GM21825 (cell line): ENCODE data around the gene HRH4.

ENCODE experiments used
- ATAC-seq: cut with Tn5 transposase; IDR thresholded peaks from one replicate; pipeline ENCODE4 v1.9.1; 2021; ENCODE audit warnings: mild to moderate bottlenecking, moderate library complexity; ENCODE audit not compliant: unreplicated experiment

HRH4 gene

GRCh38 chr18:24504401-24504800, 44.0 kb downstream of the HRH4 start:
- no peak for ATAC-seq

- ATAC-seq, result no peak
Observed at GRCh38 chr18:24506175-24506574, 45.7 kb downstream of the HRH4 start.

DNA sequence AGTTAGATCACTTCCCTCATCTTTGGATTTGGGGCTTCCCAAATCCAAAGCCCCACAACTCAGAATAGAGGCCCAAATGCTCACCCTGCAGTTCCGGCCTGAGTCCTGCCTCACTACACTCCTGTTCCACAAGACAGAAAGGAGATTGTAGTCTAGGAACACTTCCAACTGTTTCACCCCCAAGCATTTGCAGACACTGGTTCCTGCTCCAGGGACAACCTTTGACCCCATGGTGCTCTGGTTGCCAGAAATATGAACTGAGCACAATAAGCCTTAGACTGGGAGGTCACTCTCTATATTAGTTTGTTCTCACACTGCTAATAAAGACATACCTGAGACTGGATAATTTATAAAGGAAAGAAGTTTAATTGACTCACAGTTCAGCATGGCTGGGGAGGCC, 49.0 kb downstream of the HRH4 start:
- no peak for ATAC-seq

- no peak for ATAC-seq
Observed at GRCh38 chr18:24514439-24514838, 54.0 kb downstream of the HRH4 start.

- no peak for ATAC-seq
Observed at GRCh38 chr18:24515721-24516120, 55.3 kb downstream of the HRH4 start.

GRCh38 chr18:24516261-24516660, 55.8 kb downstream of the HRH4 start:
- ATAC-seq, result no peak

- ATAC-seq, result no peak
Observed at GRCh38 chr18:24517554-24517953, 57.1 kb downstream of the HRH4 start.

DNA sequence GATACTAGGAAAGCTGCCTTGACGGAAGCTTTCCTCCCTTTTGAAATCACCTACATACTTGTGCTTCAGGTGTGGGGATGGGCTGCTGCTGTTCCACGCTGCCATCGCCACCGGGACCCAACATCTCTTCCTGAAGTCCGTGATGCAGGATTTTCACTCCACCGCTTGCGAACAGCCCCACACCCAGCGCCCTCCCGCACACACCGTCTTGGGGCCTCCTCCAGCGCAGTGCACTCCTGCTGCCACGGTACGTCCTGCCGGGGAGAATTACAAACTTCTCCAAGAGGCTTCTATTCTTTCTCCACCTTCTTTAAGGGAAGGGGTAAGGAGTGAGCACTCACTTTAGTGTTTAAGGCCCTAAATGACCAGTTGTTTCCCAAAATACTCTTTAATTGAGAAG, 58.2 kb downstream of the HRH4 start:
- no peak for ATAC-seq
